K562 (cell line): Measurements from ENCODE around the gene PMM1. TPM values are rescaled to one million over a fixed set of nuclear protein-coding genes. Genes with fewer than 3 reads are reported as not detected.

Experiments
- ATAC-seq: fragments of 200-7000 bp; cut with Tn5 transposase; 3 replicates; pipeline ENCODE4 v1.9.1; 2020; ENCODE audit warnings: moderate library complexity
- BruUV-seq: library from RNA; stranded (reverse); fragments of 400-500 nt; replicated peaks from 2 replicates; lab custom pipeline; 2021; lab: Mats Ljungman, UMichigan
- CTCF ChIA-PET: fragments of 300-600 bp; formaldehyde crosslinking; extraction: SDS; loops from one replicate; lab custom pipeline; 2021; ENCODE audit warnings: low intra/inter-chr PET ratio; lab: Yijun Ruan, JAX
- POLR2A ChIA-PET: fragments of 300-600, 350-650 bp; sonication (Branson Sonifier 250); formaldehyde crosslinking; extraction: SDS; loops from one replicate; lab custom pipeline; 2021; ENCODE audit warnings: antibody characterized with exemption, inconsistent platforms; lab: Yijun Ruan, JAX
- DNase-seq, 4 experiments: peaks; one replicate each; pipeline versions ENCODE4 v3.0.0 to v3.0.0-alpha.2; 2011 to 2018; ENCODE audit warnings: low spot score in 3 of 4, mixed read lengths in 3 of 4; ENCODE audit errors: extremely low read depth in 1 of 4
- FAIRE-seq: peaks from 2 replicates; lab custom pipeline; 2011; peaks lifted over from hg19 to GRCh38; lab: Jason Lieb, UNC
- H2AFZ ChIP-seq: 2 replicates; pipeline ENCODE4 v1.6.0; 2011; ENCODE audit warnings: low read depth, low read length, control low read depth, inconsistent platforms
- H3K27ac ChIP-seq: fragments of 200-600 bp; 3 replicates; pipeline ENCODE4 v1.8.0; 2011; ENCODE audit warnings: low read depth, mild to moderate bottlenecking, control low read depth, inconsistent platforms, low read length, moderate library complexity, mixed read lengths; ENCODE audit errors: extremely low read depth
- H3K27me3 ChIP-seq, 2 experiments: fragments of 300-600 bp in 1 of 2; 2 replicates in 1 of 2; 3 replicates in 1 of 2; pipeline versions ENCODE4 v1.6.0 to v1.8.0; 2011; ENCODE audit warnings: inconsistent platforms in 2 of 2, low read length in 2 of 2, mild to moderate bottlenecking in 1 of 2, mixed read lengths in 1 of 2, moderate library complexity in 1 of 2; ENCODE audit not compliant: control insufficient read depth in 2 of 2, insufficient read depth in 2 of 2
- H3K36me3 ChIP-seq: fragments of 300-600 bp; 3 replicates; pipeline ENCODE4 v1.8.0; 2011; ENCODE audit warnings: mild to moderate bottlenecking, low read length, inconsistent platforms; ENCODE audit not compliant: control insufficient read depth, insufficient read depth
- H3K4me1 ChIP-seq, 2 experiments: fragments of 200-600 bp in 1 of 2; replicated peaks in 1 of 2; 2 replicates in 1 of 2; 3 replicates in 1 of 2; pipeline versions ENCODE4 v1.5.1 to v1.8.0; 2011; ENCODE audit warnings: inconsistent platforms in 2 of 2, low read length in 2 of 2, mild to moderate bottlenecking in 1 of 2, mixed read lengths in 1 of 2, moderate library complexity in 1 of 2; ENCODE audit not compliant: control insufficient read depth in 2 of 2, insufficient read depth in 2 of 2
- H3K4me2 ChIP-seq: 2 replicates; pipeline ENCODE4 v1.6.1; 2011; ENCODE audit warnings: low read length, control low read depth, inconsistent platforms, mixed read lengths; ENCODE audit not compliant: insufficient read depth
- H3K4me3 ChIP-seq: fragments of 200-600 bp; sonication (generic), shearing (Covaris generic); 2 replicates; pipeline ENCODE4 v1.5.1; 2016; ENCODE audit warnings: control low read depth, inconsistent platforms
- H3K79me2 ChIP-seq: fragments of 200-600 bp; 3 replicates; pipeline ENCODE4 v1.8.0; 2011; ENCODE audit warnings: low read length, inconsistent platforms; ENCODE audit not compliant: control insufficient read depth, insufficient read depth
- H3K9ac ChIP-seq, 2 experiments: 2 replicates each; pipeline versions ENCODE4 v1.6.0 to v1.6.1; 2011; ENCODE audit warnings: low read depth in 2 of 2, low read length in 2 of 2, control low read depth in 1 of 2, inconsistent platforms in 1 of 2, mild to moderate bottlenecking in 1 of 2, mixed read lengths in 1 of 2; ENCODE audit not compliant: insufficient read depth in 1 of 2
- H3K9me1 ChIP-seq: one replicate; pipeline ENCODE4 v1.6.0; 2011; ENCODE audit warnings: inconsistent platforms, mild to moderate bottlenecking, low read length, moderate library complexity; ENCODE audit not compliant: control insufficient read depth, insufficient read depth
- H3K9me3 ChIP-seq: replicated peaks from 2 replicates; pipeline ENCODE4 v1.5.1; 2011; ENCODE audit warnings: low read depth, low read length, inconsistent platforms; ENCODE audit not compliant: control insufficient read depth, insufficient read depth
- H4K20me1 ChIP-seq: replicated peaks from 2 replicates; pipeline ENCODE4 v1.6.1; 2011; ENCODE audit warnings: low read length, inconsistent platforms, mixed read lengths; ENCODE audit not compliant: control insufficient read depth, insufficient read depth
- CHD1 ChIP-seq: fragments of 200-600 bp; sonication (generic); IDR thresholded peaks from one replicate; pipeline ENCODE4 v1.6.1; 2012; ENCODE audit warnings: mild to moderate bottlenecking, moderate library complexity, low read length, inconsistent platforms
- ELF4 ChIP-seq: fragments of 450-650 bp; formaldehyde crosslinking; IDR thresholded peaks from 2 replicates; pipeline ENCODE4 v1.4.0; 2022; ENCODE audit warnings: missing genetic modification characterization
- FOXP1 ChIP-seq: sonication (generic); formaldehyde crosslinking; IDR thresholded peaks from 2 replicates; pipeline ENCODE4 v1.8.0; 2022; ENCODE audit warnings: mild to moderate bottlenecking, missing genetic modification reagents
- MIER1 ChIP-seq: fragments of 450-650 bp; IDR thresholded peaks from 2 replicates; pipeline ENCODE4 v1.6.1; 2016; ENCODE audit warnings: antibody characterized with exemption, mild to moderate bottlenecking, low read depth
- NFE2 ChIP-seq: IDR thresholded peaks from 2 replicates; pipeline ENCODE4 v1.6.1; 2014; ENCODE audit warnings: antibody characterized with exemption, low read depth
- NRF1 ChIP-seq, 2 experiments: fragments of 450-650 bp; IDR thresholded peaks in 1 of 2; conservative IDR thresholded peaks in 1 of 2; 2 replicates each; pipeline ENCODE4 v1.6.1; 2014; ENCODE audit warnings: mild to moderate bottlenecking in 2 of 2
- ZBTB1 ChIP-seq: sonication (generic); formaldehyde crosslinking; IDR thresholded peaks from 2 replicates; pipeline ENCODE4 v1.8.1; 2023; ENCODE audit warnings: missing genetic modification reagents, low read depth, mild to moderate bottlenecking, borderline replicate concordance
- ZNF175 ChIP-seq: fragments of 200-800 bp; sonication (Bioruptor generic); IDR thresholded peaks from 2 replicates; pipeline ENCODE4 v1.6.1; 2016; ENCODE audit warnings: low read depth, mild to moderate bottlenecking, missing genetic modification characterization, missing compliant biosample characterization
- ZNF184 ChIP-seq: sonication (generic); formaldehyde crosslinking; IDR thresholded peaks from 2 replicates; pipeline ENCODE4 v1.5.0; 2020; ENCODE audit warnings: missing genetic modification reagents
- ZNF717 ChIP-seq: fragments of 250-450 bp; sonication (Bioruptor Pico); IDR thresholded peaks from 2 replicates; pipeline ENCODE4 v1.5.0; 2021
- WGBS: fragments of 100-300 bp; shearing (Covaris generic); methylation state at CpG from one replicate; pipeline ENCODE4 v1.1.6; 2016; ENCODE audit warnings: low coverage, mixed read lengths; ENCODE audit not compliant: insufficient coverage; ENCODE audit errors: missing lambda C conversion rate; 5-methylcytosine and 5-hydroxymethylcytosine counted together
- in situ Hi-C: fragments of 300-500 bp; cut with MboI; formaldehyde crosslinking; loops from 4 replicates; pipeline ENCODE4 v1.15.0; 2018; ENCODE audit warnings: inconsistent platforms, mixed read lengths
- intact Hi-C: fragments of 100-400 bp; cut with micrococcal nuclease; formaldehyde crosslinking; loops from 2 replicates; pipeline ENCODE4 v1.14.2; 2022
- polyA plus RNA-seq, 8 experiments: library from polyadenylated mRNA; depleted of rRNA in 4 of 8; stranded (reverse) in 5 of 8; unstranded in 3 of 8; fragments of >200 nt; fragmentation: Nextera tagmentation in 2 of 8; fragmentation: Illumina TruSeq in 1 of 8; extraction: Ambion mirVana in 2 of 8; extraction: Trizol in 1 of 8; gene quantifications; 2 replicates each; pipeline versions ENCODE4 v1.2.1 to v1.2.3, GENCODE V29; 2011 to 2014; ENCODE audit warnings: inconsistent platforms in 1 of 8, missing spikeins in 1 of 8
- total RNA-seq, 7 experiments: library from RNA; depleted of rRNA in 6 of 7; stranded (reverse); fragments of >200 nt in 6 of 7; fragmentation: Illumina TruSeq in 2 of 7; extraction: Trizol in 2 of 7; gene quantifications; 2 replicates each; pipeline versions ENCODE4 v1.2.1 to v1.2.3, GENCODE V29; 2011 to 2021; ENCODE audit warnings: low replicate concordance in 1 of 7

PMM1 gene
- total and polyA plus RNA-seq, 9 of the 15 experiments (the other 6 are each of a cell fraction or from before 2014, with no cell fraction given), result 10.2 to 31.7 (median 20.3) TPM

DNA sequence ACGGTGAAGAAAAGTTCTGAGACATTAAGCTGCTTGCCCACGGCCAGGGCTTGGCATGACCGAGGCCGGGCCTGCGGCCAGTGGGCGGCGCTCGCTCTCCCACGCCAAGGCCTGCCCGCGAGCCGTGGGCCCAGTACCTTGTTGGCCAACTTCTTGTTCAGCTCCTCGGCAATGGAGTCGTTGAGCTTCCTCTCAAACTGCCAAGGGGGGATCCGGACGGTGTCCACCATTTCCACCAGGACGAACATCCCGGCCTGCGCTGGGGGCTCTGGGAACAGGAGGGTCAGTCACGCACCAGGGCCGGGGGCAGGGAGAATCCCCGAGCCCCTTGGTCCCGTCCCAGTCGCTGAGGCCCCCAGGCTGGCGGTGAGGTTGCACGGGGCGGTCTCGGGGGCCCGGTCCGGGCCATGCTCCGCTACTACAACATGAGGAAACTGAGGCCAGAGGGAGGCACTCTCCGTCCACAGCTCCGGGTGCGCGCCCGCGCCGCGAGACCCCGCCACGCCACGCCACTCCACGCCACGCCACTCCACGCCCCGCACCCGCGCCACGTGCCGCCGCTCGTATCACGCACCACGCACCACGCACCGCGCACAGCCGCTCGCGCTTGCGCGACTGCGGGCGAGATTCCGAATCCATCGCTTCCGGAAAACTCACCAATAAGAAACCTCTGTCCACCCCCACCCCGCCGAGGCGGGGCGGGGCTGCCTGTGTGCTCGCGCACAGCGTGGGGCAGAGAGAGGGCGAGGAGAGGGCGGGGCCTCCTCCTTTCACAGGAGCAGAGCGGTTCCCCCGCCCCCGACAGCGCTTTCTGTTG lies 45.6 kb downstream of the PMM1 start, which contains the start of gene POLR3H (continued):
- TF ChIP-seq ELF4 (CRISPR knock-in tag), result no peak
- peak; percentile 73; the same call in 1 of the 2 replicates for TF ChIP-seq ZBTB1 (CRISPR knock-in tag)
- TF ChIP-seq ZNF184 (CRISPR knock-in tag), result no peak
- no peak for TF ChIP-seq FOXP1 (CRISPR knock-in tag)
- TF ChIP-seq CHD1, result peak; percentile 49
- no peak for TF ChIP-seq MIER1
- TF ChIP-seq NRF1 (conservative IDR thresholded peaks at IDR 0.05 in 1 of 2, IDR thresholded peaks at IDR 0.05 in 1 of 2), result peak; percentile 93 to 94

DNA sequence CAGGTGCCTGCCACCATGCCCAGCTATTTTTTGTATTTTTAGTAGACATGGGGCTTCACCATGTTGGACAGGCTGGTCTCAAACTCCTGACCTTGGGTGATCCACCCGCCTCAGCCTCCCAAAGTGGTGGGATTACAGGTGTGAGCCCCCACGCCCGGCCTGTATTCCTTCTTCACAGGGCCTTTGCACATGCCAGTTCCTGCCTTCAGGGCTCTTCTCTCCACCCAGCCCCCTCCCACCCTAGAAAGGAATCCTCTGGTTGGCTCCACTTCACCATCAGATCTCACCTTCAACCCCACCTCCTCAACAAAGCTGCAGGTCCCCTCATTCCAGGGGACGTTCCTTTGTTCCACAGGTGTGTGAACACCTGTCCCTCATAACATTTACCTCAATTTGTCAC lies 47.4 kb downstream of the PMM1 start:
- intact Hi-C loops (loop anchor here (5.0 kb wide), 1 partner anchor 45 kb away; the partner anchor contains the start of gene PMM1), in situ Hi-C loops (no loop called here)
- Histone ChIP-seq H3K27ac (no peak overlapping the region), H3K9ac (peak overlapping the region; percentile 74 to 94; a peak in 2 of 4 replicates), H3K9me1 (peaks cover 3% of the 10 kb centered on the region), H3K9me3 (no peaks in the 10 kb centered on the region), H3K27me3 (no peaks in the 10 kb centered on the region), H2AFZ (no peak overlapping the region), H3K4me3 (peak overlapping the region; percentile 93; the same call in 1 of the 2 replicates), H3K4me1 (peaks cover 36 to 50% of the 10 kb centered on the region in 2 experiments; a peak in 4 of 5 replicates), H4K20me1 (peaks cover 22% of the 10 kb centered on the region), H3K4me2 (peak overlapping the region; percentile 89), H3K79me2 (peaks cover 64% of the 10 kb centered on the region), H3K36me3 (peaks cover 43% of the 10 kb centered on the region)
- ATAC-seq (no peak), DNase-seq (no peak), FAIRE-seq (no peak)
- no peak for TF ChIP-seq ZNF175 (CRISPR knock-in tag)
- no peak for TF ChIP-seq NFE2
- no peak for TF ChIP-seq ZNF717 (CRISPR knock-in tag)
- BruUV-seq, result no TSS peak
- ChIA-PET POLR2A (interaction anchor here (0.6 to 0.7 kb wide), 2 partner anchors 12 to 48 kb away, joined by 3 to 4 read pairs; partner anchors contain the start of gene PMM1), CTCF (no interaction called here)
- WGBS, result 65% methylated on average over 4 of the region's 4 CpGs
